NCI-H460 (cell line): ENCODE data around the gene GLYR1. TPM values are rescaled to one million over a fixed set of nuclear protein-coding genes. Genes with fewer than 3 reads are reported as not detected.
A peak's percentile ranks its signal among the peaks of the same experiment; 100 is the strongest.

Experiments used
- DNase-seq: peaks from one replicate; pipeline ENCODE4 v3.0.0-alpha.2; 2016; ENCODE audit warnings: low read depth; ENCODE audit errors: extremely low read depth
- total RNA-seq: library from RNA; depleted of rRNA; stranded (reverse); fragments of >200 nt; shearing (Covaris generic); gene quantifications from 2 replicates; pipeline ENCODE4 v1.2.3, GENCODE V29; 2014

GLYR1 gene
- total RNA-seq, 1 experiment from 2014 or later: 31.1 TPM

- DNase-seq: no peak
Observed at GRCh38 chr16:4813251-4814003, 33.7 kb downstream of the GLYR1 start.

- DNase-seq: no peak
Observed at GRCh38 chr16:4811773-4812172, 35.3 kb downstream of the GLYR1 start.

- no peak for DNase-seq
Observed at GRCh38 chr16:4811242-4811641, 35.8 kb downstream of the GLYR1 start.

- DNase-seq: no peak
Observed at GRCh38 chr16:4806280-4806679, 40.8 kb downstream of the GLYR1 start.

GRCh38 chr16:4805231-4805630 lies 41.9 kb downstream of the GLYR1 start:
- DNase-seq: no peak

GRCh38 chr16:4803898-4804762 lies 43.0 kb downstream of the GLYR1 start:
- DNase-seq: no peak

GRCh38 chr16:4803401-4803844 lies 43.7 kb downstream of the GLYR1 start:
- no peak for DNase-seq

GRCh38 chr16:4802659-4803287 lies 44.3 kb downstream of the GLYR1 start:
- DNase-seq: peak; percentile 92

- peak; percentile 30 for DNase-seq
Observed at GRCh38 chr16:4801962-4802658, 45.0 kb downstream of the GLYR1 start, which contains the start of gene ROGDI. Gene ROGDI, minus strand, starts transcription at chr16:4802633. Its CDS starts 62 bp downstream, at chr16:4802571.

- no peak for DNase-seq
Observed at GRCh38 chr16:4801051-4801961, 45.8 kb downstream of the GLYR1 start.

- DNase-seq: no peak
Observed at GRCh38 chr16:4800290-4801041, 46.6 kb downstream of the GLYR1 start.

- DNase-seq: no peak
Observed at GRCh38 chr16:4799171-4799855, 47.8 kb downstream of the GLYR1 start.

GRCh38 chr16:4798456-4798855 lies 48.6 kb downstream of the GLYR1 start:
- DNase-seq: no peak

- no peak for DNase-seq
Observed at GRCh38 chr16:4797805-4798252, 49.3 kb downstream of the GLYR1 start.

- DNase-seq: no peak
Observed at GRCh38 chr16:4796982-4797804, 49.9 kb downstream of the GLYR1 start.

GRCh38 chr16:4795828-4796572 lies 51.1 kb downstream of the GLYR1 start:
- DNase-seq: no peak
